Keratinocyte (primary cell): ENCODE results near the gene INPP4B.

ENCODE experiments used
- CTCF ChIP-seq, 3 experiments: IDR thresholded peaks in 1 of 3; conservative IDR thresholded peaks in 1 of 3; optimal IDR thresholded peaks in 1 of 3; 2 replicates in 2 of 3; 3 replicates in 1 of 3; pipeline versions ENCODE3 to v1.5.1; 2011; ENCODE audit warnings: low read length in 3 of 3, mild to moderate bottlenecking in 3 of 3, moderate library complexity in 2 of 3, control low read depth in 1 of 3, inconsistent platforms in 1 of 3; ENCODE audit not compliant: insufficient read depth in 2 of 3; ENCODE audit errors: extremely low read depth in 1 of 3
- EZH2 ChIP-seq: IDR thresholded peaks from one replicate; pipeline ENCODE4 v1.6.1; 2012; ENCODE audit warnings: inconsistent platforms, mild to moderate bottlenecking, low read length, moderate library complexity

DNA sequence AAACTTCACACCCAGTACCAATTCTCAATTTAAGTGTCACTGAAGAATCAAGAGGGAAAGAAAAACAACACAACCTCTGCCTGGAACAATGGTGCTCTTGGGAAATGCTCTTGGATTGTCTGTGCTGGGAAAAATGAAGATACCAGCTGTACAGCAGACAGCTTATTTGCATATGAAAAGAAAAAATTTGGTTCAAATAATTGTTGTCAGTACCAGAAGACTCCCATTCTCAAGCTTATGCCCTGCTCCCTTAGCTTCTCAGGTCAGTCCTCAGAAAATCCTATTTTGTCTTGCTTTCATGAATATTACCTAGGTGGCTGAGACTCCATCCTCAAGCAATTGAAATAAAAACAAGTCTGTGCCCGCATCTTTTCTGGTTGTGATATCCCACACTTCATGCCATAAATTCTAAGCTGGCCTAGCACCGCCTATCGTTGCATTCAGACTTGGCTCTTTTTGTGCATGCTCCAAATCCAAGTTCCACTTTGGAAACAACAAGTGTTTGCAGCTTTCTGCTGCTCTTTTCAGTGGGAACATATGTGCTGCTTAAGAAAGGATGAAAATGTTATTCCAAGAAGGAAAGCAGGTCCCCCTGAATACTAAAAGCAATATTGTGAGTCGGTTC lies 431.6 kb downstream of the INPP4B start:
- peak in 2 of 3 experiments; percentile 20 to 47 for TF ChIP-seq CTCF (optimal IDR thresholded peaks at IDR 0.05 in 1 of 3, IDR thresholded peaks at IDR 0.05 in 1 of 3, conservative IDR thresholded peaks at IDR 0.05 in 1 of 3; ENCODE audit: extremely low read depth in 1 of 3, insufficient read depth in 2 of 3, low read length in 3 of 3)
- TF ChIP-seq EZH2, result no peak
